HG02642 (cell line): Measurements from ENCODE around the gene FREM3.
"Not testable (repeated sequence)": the region's sequence is repeated elsewhere in the genome, so short reads cannot be mapped to it uniquely, and the experiment has no call there.

Source experiments
- ATAC-seq: cut with Tn5 transposase; IDR thresholded peaks from one replicate; pipeline ENCODE4 v1.9.1; 2021; ENCODE audit warnings: mild to moderate bottlenecking; ENCODE audit not compliant: unreplicated experiment, poor library complexity

The FREM3 gene

GRCh38 chr4:143586080-143586479 is 114.4 kb downstream of the FREM3 start:
- no peak for ATAC-seq

GRCh38 chr4:143585548-143585947 is 114.9 kb downstream of the FREM3 start:
- no peak for ATAC-seq

GRCh38 chr4:143581331-143581946 is 119.0 kb downstream of the FREM3 start:
- no peak for ATAC-seq

GRCh38 chr4:143575331-143575730 is 125.1 kb downstream of the FREM3 start:
- ATAC-seq: no peak

GRCh38 chr4:143564472-143564871 is 136.0 kb downstream of the FREM3 start:
- ATAC-seq: no peak

GRCh38 chr4:143559757-143560147 is 140.7 kb downstream of the FREM3 start:
- ATAC-seq: peak; percentile 14

GRCh38 chr4:143558823-143559756 is 141.4 kb downstream of the FREM3 start:
- ATAC-seq: peak; percentile 82

- ATAC-seq: no peak
Measured at GRCh38 chr4:143558286-143558685, 142.2 kb downstream of the FREM3 start.

- no peak for ATAC-seq
Measured at GRCh38 chr4:143555676-143556075, 144.8 kb downstream of the FREM3 start.

- peak; percentile 60 for ATAC-seq
Measured at GRCh38 chr4:143554728-143555597, 145.5 kb downstream of the FREM3 start.

GRCh38 chr4:143549928-143550327 is 150.5 kb downstream of the FREM3 start:
- no peak for ATAC-seq

GRCh38 chr4:143539670-143540023 is 160.8 kb downstream of the FREM3 start:
- no peak for ATAC-seq

GRCh38 chr4:143538979-143539669 is 161.4 kb downstream of the FREM3 start:
- ATAC-seq: peak; percentile 51

GRCh38 chr4:143531788-143532491 is 168.5 kb downstream of the FREM3 start:
- no peak for ATAC-seq

- ATAC-seq: no peak
Measured at GRCh38 chr4:143531380-143531779, 169.1 kb downstream of the FREM3 start.

- not testable (repeated sequence) for ATAC-seq
Measured at GRCh38 chr4:143528046-143528445, 172.4 kb downstream of the FREM3 start.
